ENCODE measurements around the gene ASH1L. TPM values are rescaled to one million over a fixed set of nuclear protein-coding genes. Genes with fewer than 3 reads are reported as not detected.
"Not testable (repeated sequence)": the region's sequence is repeated elsewhere in the genome, so short reads cannot be mapped to it uniquely, and the experiment has no call there.

Gene ASH1L
- polyA plus RNA-seq, 1 experiment = 30.6 TPM

DNA sequence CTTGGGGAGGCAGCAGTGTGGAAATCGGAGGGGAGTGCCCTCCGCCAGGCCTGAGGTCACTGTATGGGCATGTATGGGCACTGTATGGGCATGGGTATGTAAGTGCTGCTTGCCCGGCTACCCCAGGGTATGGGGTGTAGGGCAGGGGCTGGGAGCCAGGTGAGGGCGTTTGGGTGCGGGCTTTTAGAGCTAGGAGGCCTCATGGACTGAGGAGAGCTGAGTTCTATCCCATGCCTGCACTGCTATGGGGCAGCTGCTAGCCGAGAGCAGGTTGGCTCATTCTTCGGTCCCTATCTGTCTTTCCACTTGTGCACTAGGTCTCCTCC, 266.7 kb downstream of the ASH1L start:
- no peak for DNase-seq (ENCODE audit: low read depth, low spot score)
- ChIA-PET CTCF (no interaction called here), POLR2A (no interaction called here)
- Histone ChIP-seq H3K27ac (ENCODE audit: low read depth, low read length) (no peak overlapping the region), H3K4me3 (ENCODE audit: low read depth, low read length) (no peak overlapping the region), H3K27me3 (ENCODE audit: control insufficient read depth, insufficient read depth, low read length) (peaks cover 57% of the 10 kb centered on the region), H3K9me3 (ENCODE audit: control insufficient read depth, insufficient read depth, low read length) (no peaks in the 10 kb centered on the region; the same call in 1 of the 2 replicates)
- TF ChIP-seq, protein P1, sequence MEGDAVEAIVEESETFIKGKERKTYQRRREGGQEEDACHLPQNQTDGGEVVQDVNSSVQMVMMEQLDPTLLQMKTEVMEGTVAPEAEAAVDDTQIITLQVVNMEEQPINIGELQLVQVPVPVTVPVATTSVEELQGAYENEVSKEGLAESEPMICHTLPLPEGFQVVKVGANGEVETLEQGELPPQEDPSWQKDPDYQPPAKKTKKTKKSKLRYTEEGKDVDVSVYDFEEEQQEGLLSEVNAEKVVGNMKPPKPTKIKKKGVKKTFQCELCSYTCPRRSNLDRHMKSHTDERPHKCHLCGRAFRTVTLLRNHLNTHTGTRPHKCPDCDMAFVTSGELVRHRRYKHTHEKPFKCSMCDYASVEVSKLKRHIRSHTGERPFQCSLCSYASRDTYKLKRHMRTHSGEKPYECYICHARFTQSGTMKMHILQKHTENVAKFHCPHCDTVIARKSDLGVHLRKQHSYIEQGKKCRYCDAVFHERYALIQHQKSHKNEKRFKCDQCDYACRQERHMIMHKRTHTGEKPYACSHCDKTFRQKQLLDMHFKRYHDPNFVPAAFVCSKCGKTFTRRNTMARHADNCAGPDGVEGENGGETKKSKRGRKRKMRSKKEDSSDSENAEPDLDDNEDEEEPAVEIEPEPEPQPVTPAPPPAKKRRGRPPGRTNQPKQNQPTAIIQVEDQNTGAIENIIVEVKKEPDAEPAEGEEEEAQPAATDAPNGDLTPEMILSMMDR (IDR thresholded peaks at IDR 0.05; ENCODE audit: low read depth, low read length) = no peak

DNA sequence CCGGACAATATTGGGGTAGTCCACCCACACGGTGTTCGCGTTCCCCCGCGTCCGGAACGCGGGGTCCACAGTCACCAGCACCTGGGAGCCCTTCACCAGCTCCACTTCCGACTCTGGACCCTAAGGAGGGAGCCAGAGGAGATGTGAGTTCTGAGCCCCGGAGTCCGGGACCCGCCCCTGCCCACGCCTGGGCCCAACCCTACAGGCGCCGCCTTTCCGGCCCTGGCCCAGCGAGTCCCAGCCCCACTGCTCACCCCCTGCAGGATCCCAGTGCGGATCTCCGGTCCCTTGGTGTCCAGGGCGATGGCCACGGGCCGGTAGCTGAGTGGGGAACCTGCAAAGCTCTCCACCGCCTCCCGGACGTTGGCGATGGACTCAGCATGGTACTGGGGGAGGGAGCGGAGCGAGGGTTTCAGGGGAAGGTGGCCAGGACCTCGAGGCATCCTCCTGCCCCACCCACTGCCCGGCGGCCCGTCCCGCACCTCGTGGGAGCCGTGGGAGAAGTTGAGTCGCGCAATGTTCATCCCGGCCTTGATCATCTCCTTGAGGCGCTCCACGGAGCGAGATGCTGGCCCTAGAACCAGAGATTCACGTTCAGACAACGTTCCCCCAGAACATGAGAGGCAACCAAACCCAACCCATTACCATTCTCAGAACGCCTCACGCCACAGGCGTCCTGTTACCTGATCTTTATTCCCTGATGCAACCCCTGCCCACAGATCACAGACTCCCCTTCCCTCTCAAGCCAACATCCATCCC, 267.2 kb downstream of the ASH1L start:
- TF ChIP-seq, protein P1 (IDR thresholded peaks at IDR 0.05; ENCODE audit: low read depth, low read length) = no peak
- no peak for DNase-seq (ENCODE audit: low read depth, low spot score)
- no peaks in the 10 kb centered on the region; the same call in 1 of the 2 replicates for H3K9me3 ChIP-seq (ENCODE audit: control insufficient read depth, insufficient read depth, low read length)
- H3K27ac ChIP-seq (ENCODE audit: low read depth, low read length) = no peak overlapping the region
- no peak overlapping the region for H3K4me3 ChIP-seq (ENCODE audit: low read depth, low read length)
- ChIA-PET CTCF (interaction anchor here (0.8 kb wide), 1 partner anchor 101 kb away, joined by 3 read pairs; no protein-coding TSS in a partner anchor), POLR2A (interaction anchor here (0.6 kb wide), 1 partner anchor 22 kb away, joined by 7 read pairs; the partner anchor contains the start of gene CLK2)
- peaks cover 56% of the 10 kb centered on the region for H3K27me3 ChIP-seq (ENCODE audit: control insufficient read depth, insufficient read depth, low read length)

DNA sequence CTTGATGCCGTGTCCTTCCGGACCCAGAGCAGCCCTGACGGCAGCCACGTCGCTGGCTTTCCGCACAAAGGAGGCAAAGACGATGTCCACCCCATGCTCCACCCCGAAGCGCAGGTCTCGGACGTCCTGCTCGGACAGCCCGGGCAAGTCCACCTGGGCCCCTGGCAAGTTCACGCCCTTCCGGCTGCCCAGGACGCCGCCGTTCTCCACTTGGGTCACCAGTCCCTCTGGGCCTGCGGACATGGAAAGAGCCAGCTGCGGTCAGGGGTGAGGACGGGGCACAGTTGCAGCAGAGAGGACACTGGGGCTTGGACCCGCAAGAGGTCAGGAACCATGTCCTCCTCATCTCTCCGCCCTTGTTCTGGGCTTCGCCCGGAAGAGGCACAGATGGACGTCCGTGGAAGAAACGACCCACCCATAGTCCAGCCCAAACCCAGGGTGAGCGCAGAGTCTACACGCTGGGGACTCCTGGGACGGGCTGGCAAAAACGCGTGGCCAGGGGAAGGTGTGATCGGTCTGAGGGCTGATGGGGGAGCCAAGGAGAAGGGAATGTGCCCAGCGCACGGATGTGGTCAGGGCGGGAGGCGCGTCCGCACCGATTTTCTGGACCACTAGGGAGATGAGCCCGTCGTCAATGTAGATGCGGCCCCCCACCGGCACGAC, 268.0 kb downstream of the ASH1L start:
- H3K4me3 ChIP-seq (ENCODE audit: low read depth, low read length) = no peak overlapping the region
- POLR2A ChIA-PET = no interaction called here
- peaks cover 56% of the 10 kb centered on the region for H3K27me3 ChIP-seq (ENCODE audit: control insufficient read depth, insufficient read depth, low read length)
- no peaks in the 10 kb centered on the region; the same call in 1 of the 2 replicates for H3K9me3 ChIP-seq (ENCODE audit: control insufficient read depth, insufficient read depth, low read length)
- DNase-seq (ENCODE audit: low read depth, low spot score) = no peak
- CTCF ChIA-PET = interaction anchor here (0.8 kb wide), 1 partner anchor 101 kb away, joined by 3 read pairs; no protein-coding TSS in a partner anchor
- H3K27ac ChIP-seq (ENCODE audit: low read depth, low read length) = no peak overlapping the region
- TF ChIP-seq, protein P1 (IDR thresholded peaks at IDR 0.05; ENCODE audit: low read depth, low read length) = no peak

DNA sequence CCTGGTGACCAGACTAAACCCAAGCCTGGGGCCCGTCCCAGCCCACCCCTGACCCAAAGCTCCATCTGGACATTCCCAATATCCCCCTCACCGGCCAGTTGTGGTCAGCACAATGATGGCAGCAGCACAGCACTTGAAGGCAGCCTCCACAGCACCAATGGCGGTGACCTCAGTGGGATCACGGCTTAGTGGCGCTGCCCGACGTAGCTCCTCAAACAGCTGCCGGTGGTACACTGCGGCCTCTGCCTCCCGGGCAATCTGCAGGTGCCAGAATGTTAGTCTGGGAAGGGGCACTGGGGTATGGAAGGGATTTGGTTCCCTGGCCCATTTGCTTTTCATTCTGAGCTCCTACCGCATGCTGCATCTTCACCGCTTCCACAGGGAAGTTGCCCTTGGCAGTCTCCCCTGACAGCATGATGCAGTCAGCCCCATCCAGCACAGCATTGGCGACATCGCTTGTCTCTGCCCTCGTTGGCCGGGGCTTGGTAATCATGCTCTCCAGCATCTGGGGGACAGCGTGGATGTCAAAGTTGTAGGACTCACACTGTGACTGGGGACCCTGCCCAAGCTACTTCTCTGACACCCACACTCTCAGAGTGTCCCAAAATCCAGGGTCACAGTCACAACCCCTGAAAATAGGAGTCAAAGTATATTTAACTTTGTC, 269.4 kb downstream of the ASH1L start:
- no peak overlapping the region for H3K27ac ChIP-seq (ENCODE audit: low read depth, low read length)
- peaks cover 56% of the 10 kb centered on the region for H3K27me3 ChIP-seq (ENCODE audit: control insufficient read depth, insufficient read depth, low read length)
- H3K4me3 ChIP-seq (ENCODE audit: low read depth, low read length) = no peak overlapping the region
- TF ChIP-seq, protein P1 (IDR thresholded peaks at IDR 0.05; ENCODE audit: low read depth, low read length) = no peak
- POLR2A ChIA-PET = no interaction called here
- H3K9me3 ChIP-seq (ENCODE audit: control insufficient read depth, insufficient read depth, low read length) = no peaks in the 10 kb centered on the region; the same call in 1 of the 2 replicates
- no peak for DNase-seq (ENCODE audit: low read depth, low spot score)
- CTCF ChIA-PET = interaction anchor here (1.8 kb wide), 1 partner anchor 42 kb away, joined by 8 read pairs; no protein-coding TSS in a partner anchor

DNA sequence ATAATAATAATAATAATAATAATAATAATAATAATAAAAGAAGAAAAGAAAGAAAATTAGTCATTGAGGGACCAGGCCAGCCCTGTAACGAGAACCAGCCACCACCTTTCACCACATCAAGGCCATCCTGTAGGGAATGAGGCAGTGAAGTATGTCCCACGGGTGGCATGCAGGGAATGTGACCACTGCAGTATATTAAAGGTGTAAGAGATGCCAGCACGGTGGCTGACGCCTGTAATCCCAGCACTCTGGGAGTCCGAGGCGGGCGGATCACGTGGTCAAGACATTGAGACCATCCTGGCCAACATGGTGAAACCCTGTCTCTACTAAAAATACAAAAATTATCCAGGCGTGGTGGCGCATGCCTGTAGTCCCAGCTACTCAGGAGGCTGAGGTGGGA, 271.6 kb downstream of the ASH1L start:
- POLR2A ChIA-PET; H3K9me3 ChIP-seq (ENCODE audit: control insufficient read depth, insufficient read depth, low read length); CTCF ChIA-PET; DNase-seq (ENCODE audit: low read depth, low spot score); H3K4me3 ChIP-seq (ENCODE audit: low read depth, low read length); H3K27ac ChIP-seq (ENCODE audit: low read depth, low read length): not testable (repeated sequence)
- H3K27me3 ChIP-seq (ENCODE audit: control insufficient read depth, insufficient read depth, low read length) = peaks cover 39% of the 10 kb centered on the region
